GM12878 (cell line): ENCODE data around the gene IPP. TPM values are rescaled to one million over a fixed set of nuclear protein-coding genes. Genes with fewer than 3 reads are reported as not detected.

Experiments
- ATF3 ChIP-seq: IDR thresholded peaks from 2 replicates; pipeline ENCODE4 v1.6.1; 2011; ENCODE audit warnings: low read depth, mild to moderate bottlenecking, low read length, moderate library complexity, borderline replicate concordance; ENCODE audit errors: extremely low read depth
- BCL11A ChIP-seq: IDR thresholded peaks from 2 replicates; pipeline ENCODE4 v1.6.1; 2011; ENCODE audit warnings: low read depth, low read length
- E2F4 ChIP-seq: IDR thresholded peaks from 2 replicates; pipeline ENCODE4 v1.6.1; 2012; ENCODE audit warnings: low read depth, low read length, improper control_type of control experiment
- E4F1 ChIP-seq: fragments of 450-650 bp; IDR thresholded peaks from 2 replicates; pipeline ENCODE4 v1.6.1; 2018; ENCODE audit warnings: borderline replicate concordance, mild to moderate bottlenecking; ENCODE audit not compliant: partially characterized antibody
- ETV6 ChIP-seq, 2 experiments: fragments of 450-650 bp in 1 of 2; IDR thresholded peaks in 1 of 2; conservative IDR thresholded peaks in 1 of 2; 2 replicates each; pipeline ENCODE4 v1.6.1; 2014; ENCODE audit warnings: antibody characterized with exemption in 1 of 2, borderline replicate concordance in 1 of 2, low read depth in 1 of 2, mild to moderate bottlenecking in 1 of 2, moderate library complexity in 1 of 2
- HCFC1 ChIP-seq: fragments of 150-350 bp; IDR thresholded peaks from 2 replicates; pipeline ENCODE4 v1.6.1; 2014; ENCODE audit warnings: low read length
- IRF3 ChIP-seq: fragments of 450-650 bp; IDR thresholded peaks from 2 replicates; pipeline ENCODE4 v1.6.1; 2014; ENCODE audit warnings: mild to moderate bottlenecking
- JUNB ChIP-seq: IDR thresholded peaks from 2 replicates; pipeline ENCODE4 v1.6.1; 2016; ENCODE audit warnings: antibody characterized with exemption, mild to moderate bottlenecking
- MYB ChIP-seq: fragments of 150-350 bp; IDR thresholded peaks from 2 replicates; pipeline ENCODE4 v1.6.1; 2014; ENCODE audit warnings: mild to moderate bottlenecking, low read depth, low read length, borderline replicate concordance
- NFYB ChIP-seq: IDR thresholded peaks from 2 replicates; pipeline ENCODE4 v1.6.1; 2011; ENCODE audit warnings: low read depth, mild to moderate bottlenecking, low read length, improper control_type of control experiment, moderate library complexity; ENCODE audit not compliant: insufficient read depth
- NR2C1 ChIP-seq: fragments of 450-650 bp; IDR thresholded peaks from 2 replicates; pipeline ENCODE4 v1.6.1; 2017; ENCODE audit warnings: antibody characterized with exemption, mild to moderate bottlenecking, moderate library complexity
- NR2F1 ChIP-seq: fragments of 450-650 bp; conservative IDR thresholded peaks from 2 replicates; pipeline ENCODE4 v1.6.1; 2017; ENCODE audit warnings: mild to moderate bottlenecking
- POU2F2 ChIP-seq: IDR thresholded peaks from 3 replicates; pipeline ENCODE4 v1.6.1; 2011; ENCODE audit warnings: low read depth, mild to moderate bottlenecking, low read length, borderline replicate concordance
- RAD21 ChIP-seq: IDR thresholded peaks from 2 replicates; pipeline ENCODE4 v1.6.1; 2011; ENCODE audit warnings: mild to moderate bottlenecking, low read depth, low read length, moderate library complexity; ENCODE audit not compliant: insufficient read depth
- RAD51 ChIP-seq: fragments of 450-650 bp; IDR thresholded peaks from 2 replicates; pipeline ENCODE4 v1.6.1; 2016; ENCODE audit warnings: moderate library complexity, mild to moderate bottlenecking, inconsistent platforms
- RCOR1 ChIP-seq: conservative IDR thresholded peaks from 2 replicates; pipeline ENCODE4 v1.6.1; 2012; ENCODE audit warnings: low read depth, low read length, improper control_type of control experiment
- SKIL ChIP-seq: fragments of 450-650 bp; IDR thresholded peaks from 2 replicates; pipeline ENCODE4 v1.6.1; 2017; ENCODE audit warnings: mild to moderate bottlenecking, low read depth, inconsistent platforms; ENCODE audit not compliant: poor library complexity, severe bottlenecking
- SREBF1 ChIP-seq: IDR thresholded peaks from 2 replicates; pipeline ENCODE4 v1.6.1; 2012; ENCODE audit warnings: mild to moderate bottlenecking, low read length
- STAT3 ChIP-seq: IDR thresholded peaks from 2 replicates; pipeline ENCODE4 v1.6.1; 2011; ENCODE audit warnings: low read depth, low read length, improper control_type of control experiment
- YBX1 ChIP-seq: fragments of 450-650 bp; IDR thresholded peaks from 2 replicates; pipeline ENCODE4 v1.6.1; 2016; ENCODE audit warnings: antibody characterized with exemption
- ZNF217 ChIP-seq: fragments of 450-650 bp; IDR thresholded peaks from 2 replicates; pipeline ENCODE4 v1.6.1; 2017; ENCODE audit warnings: antibody characterized with exemption, mild to moderate bottlenecking
- ZNF24 ChIP-seq: fragments of 450-650 bp; IDR thresholded peaks from 2 replicates; pipeline ENCODE4 v1.6.1; 2017; ENCODE audit warnings: antibody characterized with exemption, mild to moderate bottlenecking
- polyA plus RNA-seq, 11 experiments: library from polyadenylated mRNA; depleted of rRNA in 4 of 11; unstranded in 6 of 11; stranded (reverse) in 5 of 11; fragments of >200 nt; fragmentation: Nextera tagmentation in 4 of 11; fragmentation: Illumina TruSeq in 1 of 11; extraction: Ambion mirVana in 4 of 11; extraction: Trizol in 1 of 11; gene quantifications; 1 replicate in 1 of 11; 2 replicates in 10 of 11; pipeline versions ENCODE4 v1.2.1 to v1.2.3, GENCODE V29; 2011 to 2016; ENCODE audit warnings: inconsistent platforms in 2 of 11, missing spikeins in 2 of 11, low read depth in 1 of 11
- total RNA-seq, 4 experiments: library from RNA; depleted of rRNA in 3 of 4; stranded (reverse); fragments of >200 nt in 3 of 4; fragmentation: Illumina TruSeq in 1 of 4; extraction: Trizol in 1 of 4; gene quantifications; 2 replicates each; pipeline versions ENCODE4 v1.2.1 to v1.2.3, GENCODE V29; 2013 to 2021
- TF ChIP-seq, protein P1 (sequence below): IDR thresholded peaks from 2 replicates; pipeline ENCODE4 v1.6.1; 2011; ENCODE audit warnings: low read depth, low read length, improper control_type of control experiment, borderline replicate concordance

Gene IPP
- total and polyA plus RNA-seq, 10 of the 15 experiments (the other 5 are each of a cell fraction or from before 2014, with no cell fraction given), result 4.7 to 15.0 (median 10.4) TPM

GRCh38 chr1:45686288-45687013, 64.0 kb downstream of the IPP start, which contains the start of gene GPBP1L1 (continued):
- no peak for TF ChIP-seq ZNF217
- TF ChIP-seq SKIL, result no peak
- TF ChIP-seq RAD21, result no peak
- no peak for TF ChIP-seq ZNF24
- TF ChIP-seq SREBF1, result no peak
- peak; percentile 72 for TF ChIP-seq NR2F1
- no peak for TF ChIP-seq RAD51
- TF ChIP-seq ATF3, result no peak
- TF ChIP-seq E2F4, result no peak
- TF ChIP-seq NR2C1, result no peak
- 0 out of 2 replicates have a peak, but pooled peaks have one; percentile 4 for TF ChIP-seq MYB
- no peak for TF ChIP-seq BCL11A
- no peak for TF ChIP-seq STAT3
- TF ChIP-seq, protein P1, sequence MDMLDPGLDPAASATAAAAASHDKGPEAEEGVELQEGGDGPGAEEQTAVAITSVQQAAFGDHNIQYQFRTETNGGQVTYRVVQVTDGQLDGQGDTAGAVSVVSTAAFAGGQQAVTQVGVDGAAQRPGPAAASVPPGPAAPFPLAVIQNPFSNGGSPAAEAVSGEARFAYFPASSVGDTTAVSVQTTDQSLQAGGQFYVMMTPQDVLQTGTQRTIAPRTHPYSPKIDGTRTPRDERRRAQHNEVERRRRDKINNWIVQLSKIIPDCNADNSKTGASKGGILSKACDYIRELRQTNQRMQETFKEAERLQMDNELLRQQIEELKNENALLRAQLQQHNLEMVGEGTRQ, result no peak
- TF ChIP-seq YBX1, result no peak
- no peak for TF ChIP-seq NFYB
- 0 out of 2 replicates have a peak, but pooled peaks have one; percentile 44 for TF ChIP-seq RCOR1
- no peak for TF ChIP-seq JUNB
- no peak; the same call in 1 of the 2 replicates for TF ChIP-seq HCFC1
- peak; percentile 33; the same call in 2 of the 3 replicates for TF ChIP-seq POU2F2
- no peak for TF ChIP-seq E4F1
- no peak for TF ChIP-seq IRF3
- no peak for TF ChIP-seq ETV6 (conservative IDR thresholded peaks at IDR 0.05 in 1 of 2, IDR thresholded peaks at IDR 0.05 in 1 of 2; ENCODE audit: borderline replicate concordance in 1 of 2, low read depth in 1 of 2)
